GM12801 (cell line): Measurements from ENCODE around the gene SLC26A6.

Experiments used
- TF ChIP-seq, protein P1 (sequence below): IDR thresholded peaks from one replicate; pipeline ENCODE4 v1.5.1; 2011; ENCODE audit warnings: control low read depth; ENCODE audit not compliant: insufficient read length; ENCODE audit errors: extremely low read depth

Gene SLC26A6

DNA sequence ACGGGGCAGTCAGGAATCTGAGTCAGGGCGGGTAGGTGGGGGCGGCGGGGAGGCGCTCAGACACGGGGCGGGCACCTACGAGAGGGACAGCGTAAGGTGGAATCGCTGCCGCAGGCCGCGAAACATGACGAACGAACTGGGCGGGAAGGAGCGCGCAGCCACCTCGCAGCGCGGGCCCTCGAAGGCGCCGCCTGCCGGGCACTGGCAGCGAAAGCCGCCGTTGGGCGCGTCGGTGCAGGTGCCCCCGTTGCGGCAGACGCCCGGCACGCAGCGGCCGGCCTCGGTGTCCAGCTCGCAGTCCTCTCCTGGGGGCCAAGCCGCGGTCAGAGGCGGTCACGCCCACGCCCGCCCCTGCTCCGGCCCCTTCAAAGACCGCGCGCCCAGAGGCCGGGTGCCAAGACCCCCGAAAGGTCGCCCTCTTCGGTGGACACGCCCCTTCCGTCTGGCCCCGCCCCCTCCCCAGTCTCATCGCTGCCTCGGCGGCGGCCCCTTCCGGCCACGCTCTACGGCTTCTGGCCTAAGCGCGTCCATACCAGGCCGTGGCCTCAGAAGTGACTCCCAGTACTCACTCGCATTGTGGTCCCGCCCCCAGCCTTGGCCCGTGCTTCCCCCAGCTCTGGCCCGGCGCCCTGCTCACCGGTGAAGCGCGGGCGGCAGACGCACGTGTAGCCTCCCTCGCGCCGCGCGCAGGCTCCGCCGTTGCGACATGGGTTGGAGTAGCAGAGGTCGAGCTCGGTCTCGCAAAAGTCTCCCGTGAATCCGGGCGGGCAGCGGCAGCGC lies 21.0 kb upstream of the SLC26A6 start:
- TF ChIP-seq, protein P1, sequence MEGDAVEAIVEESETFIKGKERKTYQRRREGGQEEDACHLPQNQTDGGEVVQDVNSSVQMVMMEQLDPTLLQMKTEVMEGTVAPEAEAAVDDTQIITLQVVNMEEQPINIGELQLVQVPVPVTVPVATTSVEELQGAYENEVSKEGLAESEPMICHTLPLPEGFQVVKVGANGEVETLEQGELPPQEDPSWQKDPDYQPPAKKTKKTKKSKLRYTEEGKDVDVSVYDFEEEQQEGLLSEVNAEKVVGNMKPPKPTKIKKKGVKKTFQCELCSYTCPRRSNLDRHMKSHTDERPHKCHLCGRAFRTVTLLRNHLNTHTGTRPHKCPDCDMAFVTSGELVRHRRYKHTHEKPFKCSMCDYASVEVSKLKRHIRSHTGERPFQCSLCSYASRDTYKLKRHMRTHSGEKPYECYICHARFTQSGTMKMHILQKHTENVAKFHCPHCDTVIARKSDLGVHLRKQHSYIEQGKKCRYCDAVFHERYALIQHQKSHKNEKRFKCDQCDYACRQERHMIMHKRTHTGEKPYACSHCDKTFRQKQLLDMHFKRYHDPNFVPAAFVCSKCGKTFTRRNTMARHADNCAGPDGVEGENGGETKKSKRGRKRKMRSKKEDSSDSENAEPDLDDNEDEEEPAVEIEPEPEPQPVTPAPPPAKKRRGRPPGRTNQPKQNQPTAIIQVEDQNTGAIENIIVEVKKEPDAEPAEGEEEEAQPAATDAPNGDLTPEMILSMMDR = no peak

DNA sequence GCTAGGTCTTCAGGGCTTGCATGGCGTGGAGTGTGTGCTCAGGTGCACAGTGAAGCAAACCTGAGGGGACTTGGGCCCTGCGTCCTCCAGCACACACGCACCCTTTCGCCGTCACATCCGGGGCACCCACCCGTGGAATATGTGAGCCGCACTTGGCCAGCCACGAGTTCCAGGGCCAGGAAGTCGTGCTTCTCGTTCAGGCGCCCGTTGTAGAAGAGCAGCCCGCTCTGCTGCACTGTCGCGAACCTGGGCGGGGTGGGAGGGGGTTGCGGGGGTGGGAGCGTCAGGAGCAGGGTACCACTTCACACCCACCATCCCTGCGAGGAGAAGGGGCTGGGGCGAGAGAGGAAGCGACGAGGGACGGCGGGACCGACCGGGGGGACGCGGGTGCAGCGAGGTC lies 20.3 kb upstream of the SLC26A6 start:
- TF ChIP-seq, protein P1 = no peak

DNA sequence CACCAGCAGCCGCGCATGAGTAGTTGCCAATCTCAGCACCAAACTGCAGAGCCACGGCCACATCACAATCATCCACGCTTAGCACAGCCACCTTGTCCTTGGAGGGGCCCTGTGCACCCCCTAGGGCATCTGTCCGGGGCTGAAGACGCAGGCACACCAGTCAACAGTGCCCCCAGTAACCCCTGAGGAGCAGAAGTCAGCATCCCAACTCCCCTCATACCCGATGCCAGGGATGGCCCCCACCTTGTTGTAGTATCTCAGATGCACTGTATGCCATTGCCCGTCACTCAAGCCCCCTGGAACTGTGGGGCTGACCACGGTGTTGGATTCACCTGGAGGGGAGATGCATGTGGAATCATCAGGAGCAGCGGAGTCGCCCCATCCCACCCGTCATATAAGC lies 19.8 kb upstream of the SLC26A6 start:
- TF ChIP-seq, protein P1 = no peak

DNA sequence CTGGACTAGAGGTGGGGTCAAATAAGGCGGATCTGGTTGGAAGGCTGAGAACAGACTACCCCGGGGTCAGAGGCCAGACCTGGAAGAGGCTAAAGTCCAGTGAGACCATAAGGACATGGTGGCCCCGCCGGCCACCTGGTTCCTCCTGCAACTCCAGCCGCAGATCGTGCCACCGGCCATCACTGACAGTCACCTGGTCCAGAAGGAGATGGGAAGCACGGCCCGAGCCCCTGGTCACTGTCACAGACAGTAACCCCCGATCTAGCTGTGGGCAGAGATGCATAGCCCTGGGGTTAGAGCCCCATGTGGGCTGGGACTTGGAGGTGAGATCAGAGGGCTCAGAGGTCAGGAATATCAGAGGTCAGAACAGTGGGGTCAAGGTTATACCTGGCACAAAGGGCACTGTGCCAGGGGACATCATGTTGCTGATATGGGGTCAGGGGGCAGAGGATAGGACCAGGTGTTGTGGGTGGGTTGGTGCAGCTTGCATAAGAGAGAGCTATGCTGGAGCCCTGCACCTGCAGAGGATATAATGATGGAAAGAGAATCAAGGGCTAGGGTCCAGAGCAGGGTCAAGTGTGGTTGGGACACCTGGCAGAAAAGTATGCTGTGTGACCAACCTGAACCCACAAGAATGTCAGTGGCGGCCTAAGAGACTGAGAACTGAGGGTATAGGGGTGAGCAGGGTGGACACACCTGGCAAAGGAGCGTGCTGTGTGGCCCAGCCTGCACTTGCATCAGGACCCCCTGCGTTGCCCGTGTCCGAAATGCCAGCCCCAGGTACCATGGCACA lies 17.9 kb upstream of the SLC26A6 start:
- TF ChIP-seq, protein P1 = no peak

DNA sequence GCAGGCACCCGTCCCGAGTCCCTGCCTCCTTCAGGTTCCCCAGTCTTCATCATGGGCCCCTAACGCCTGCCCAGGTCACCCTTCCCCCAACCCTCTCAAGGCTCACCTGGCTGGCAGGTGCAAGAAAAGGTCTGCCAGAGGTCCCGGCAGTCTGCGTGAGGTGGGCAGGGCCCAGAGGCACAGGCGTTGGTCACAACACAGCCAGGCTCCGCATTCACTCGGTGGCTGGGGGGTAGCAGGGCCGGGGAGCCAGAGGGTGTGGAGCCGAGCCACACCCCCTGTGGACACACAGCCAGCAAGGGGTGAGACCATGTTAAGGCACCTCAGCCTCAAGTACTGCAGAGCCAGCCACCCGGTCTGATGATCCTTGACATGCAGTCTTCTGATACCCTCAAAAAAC lies 16.5 kb upstream of the SLC26A6 start:
- TF ChIP-seq, protein P1 = no peak

DNA sequence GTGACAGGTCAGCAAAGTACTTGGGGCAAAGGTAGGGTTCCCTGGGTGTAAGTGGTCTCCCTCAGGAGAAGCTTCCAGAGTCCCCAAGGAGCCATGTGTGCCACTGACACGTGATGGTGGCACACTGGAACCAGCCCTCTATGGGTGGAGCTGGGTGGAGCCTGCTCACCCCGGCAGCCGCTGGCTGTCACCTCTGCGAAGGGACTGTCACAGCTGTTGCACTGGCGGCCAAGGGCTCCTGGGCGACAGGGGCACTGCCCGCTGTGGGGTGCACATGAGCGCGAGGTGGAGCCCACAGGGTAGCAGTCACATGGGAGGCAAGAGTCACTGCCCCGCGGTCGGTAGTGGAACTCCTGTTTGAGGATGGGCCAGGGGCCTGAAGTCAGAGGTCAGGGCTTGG lies 15.5 kb upstream of the SLC26A6 start:
- TF ChIP-seq, protein P1 = no peak

DNA sequence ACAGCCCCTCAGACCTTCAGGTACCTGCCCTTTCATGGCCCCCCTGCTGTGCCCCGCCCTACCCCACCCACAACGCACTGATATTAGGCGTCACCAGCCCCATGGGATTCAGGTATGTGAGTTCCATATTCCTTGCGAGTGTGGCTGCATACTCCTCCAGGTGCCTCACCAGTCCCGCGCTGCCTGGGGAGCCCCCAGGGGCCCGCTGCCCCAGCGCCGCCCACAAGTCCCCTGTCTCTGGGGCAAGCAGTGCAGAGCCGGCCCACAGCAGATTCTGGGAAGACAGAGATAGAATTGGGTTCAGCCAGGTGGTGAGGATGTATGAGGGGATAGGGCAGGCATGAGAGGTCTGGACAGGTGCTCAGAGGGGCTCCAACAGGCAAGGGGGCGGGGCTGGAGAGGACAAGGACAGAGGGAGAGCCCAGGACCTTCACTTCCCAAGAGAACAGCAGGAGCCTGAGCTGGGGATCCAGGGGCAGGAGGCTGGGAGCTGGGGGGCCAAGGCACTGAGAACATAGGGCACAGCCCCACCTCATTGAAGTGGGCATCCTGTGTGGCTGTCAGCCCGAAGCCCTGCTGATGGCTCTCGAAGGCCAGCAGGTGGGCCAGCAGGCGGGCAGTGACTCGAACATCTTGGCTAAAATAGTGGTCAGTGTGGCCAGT lies 13.1 kb upstream of the SLC26A6 start:
- TF ChIP-seq, protein P1 = no peak
